COR-L47 (cell line): Measurements from ENCODE around the gene TMCO1.
"Not testable (repeated sequence)": the region's sequence is repeated elsewhere in the genome, so short reads cannot be mapped to it uniquely, and the experiment has no call there.

Source experiments
- DNase-seq: peaks from one replicate; lab custom pipeline; 2025; lab: John Stamatoyannopoulos, UW

TMCO1 gene

GRCh38 chr1:165686971-165687433 is 81.7 kb downstream of the TMCO1 start:
- DNase-seq: no peak

GRCh38 chr1:165686121-165686970 is 82.3 kb downstream of the TMCO1 start:
- DNase-seq: no peak

GRCh38 chr1:165683848-165684485 is 84.7 kb downstream of the TMCO1 start:
- no peak for DNase-seq

GRCh38 chr1:165680773-165681172 is 87.9 kb downstream of the TMCO1 start:
- DNase-seq: not testable (repeated sequence)

- DNase-seq: no peak
These were observed 88.4 kb downstream of the TMCO1 start for GRCh38 chr1:165680303-165680702.

GRCh38 chr1:165679282-165680036 is 89.2 kb downstream of the TMCO1 start:
- DNase-seq: no peak

- no peak for DNase-seq
These were observed 90.2 kb downstream of the TMCO1 start for GRCh38 chr1:165678509-165678908.
